CD4-positive, alpha-beta T cell (primary cell): ENCODE data around the gene ZMAT5. TPM values are rescaled to one million over a fixed set of nuclear protein-coding genes. Genes with fewer than 3 reads are reported as not detected.

Experiments used
- ATAC-seq: fragments of 200-7000 bp; cut with Tn5 transposase; one replicate; pipeline ENCODE4 v1.10.0; 2022; ENCODE audit warnings: mild to moderate bottlenecking; ENCODE audit not compliant: poor library complexity
- CTCF ChIA-PET: fragments of 350-600 bp; sonication (Branson Sonifier 250); formaldehyde crosslinking; loops from one replicate; lab custom pipeline; 2021; ENCODE audit warnings: antibody characterized with exemption, inconsistent platforms; lab: Charles Lee
- POLR2A ChIA-PET: fragments of 350-600 bp; sonication (Branson Sonifier 250); formaldehyde crosslinking; loops from one replicate; lab custom pipeline; 2021; ENCODE audit warnings: antibody characterized with exemption, inconsistent platforms; lab: Charles Lee
- DNase-seq, 14 experiments: peaks; one replicate each; pipeline ENCODE4 v3.0.0-alpha.2; 2013 to 2020; ENCODE audit warnings: mixed read lengths in 2 of 14
- H3K27ac ChIP-seq, 2 donors: one replicate each; pipeline versions ENCODE4 v1.5.1 to v1.7.0; 2013; ENCODE audit warnings: low read length in 2 of 2, low read depth in 1 of 2, mild to moderate bottlenecking in 1 of 2
- H3K27me3 ChIP-seq, 2 experiments: 1 replicate in 1 of 2; 2 replicates in 1 of 2; pipeline versions ENCODE4 v1.6.1 to v1.7.0; 2013; ENCODE audit warnings: low read length in 2 of 2, control low read depth in 1 of 2, mild to moderate bottlenecking in 1 of 2, moderate library complexity in 1 of 2; ENCODE audit not compliant: insufficient read depth in 2 of 2, control insufficient read depth in 1 of 2
- H3K36me3 ChIP-seq: one replicate; pipeline ENCODE4 v1.6.1; 2013; ENCODE audit warnings: low read length, control low read depth; ENCODE audit not compliant: insufficient read depth
- H3K4me1 ChIP-seq: one replicate; pipeline ENCODE4 v1.6.1; 2013; ENCODE audit warnings: low read length, control low read depth; ENCODE audit not compliant: insufficient read depth
- H3K4me3 ChIP-seq: one replicate; pipeline ENCODE4 v1.5.1; 2013; ENCODE audit warnings: mild to moderate bottlenecking, low read length, moderate library complexity
- H3K9me3 ChIP-seq, 2 experiments: 1 replicate in 1 of 2; 2 replicates in 1 of 2; pipeline versions ENCODE4 v1.6.1 to v1.7.0; 2013; ENCODE audit warnings: low read length in 2 of 2, mild to moderate bottlenecking in 2 of 2, control low read depth in 1 of 2, moderate library complexity in 1 of 2; ENCODE audit not compliant: control insufficient read depth in 1 of 2, insufficient read depth in 1 of 2
- H3K27ac Mint-ChIP-seq: one replicate; pipeline ENCODE4 v1.8.0; 2020; ENCODE audit warnings: mixed read lengths
- H3K27me3 Mint-ChIP-seq: one replicate; pipeline ENCODE4 v1.8.0; 2021; ENCODE audit warnings: mixed read lengths
- H3K36me3 Mint-ChIP-seq: one replicate; pipeline ENCODE4 v1.8.0; 2021; ENCODE audit warnings: low read depth, mixed read lengths
- H3K4me1 Mint-ChIP-seq: one replicate; pipeline ENCODE4 v1.8.0; 2021; ENCODE audit warnings: low read depth, mixed read lengths
- H3K4me3 Mint-ChIP-seq: one replicate; pipeline ENCODE4 v1.8.0; 2020; ENCODE audit warnings: mild to moderate bottlenecking, mixed read lengths
- H3K9me3 Mint-ChIP-seq: one replicate; pipeline ENCODE4 v1.8.0; 2020; ENCODE audit warnings: mixed read lengths
- CTCF ChIP-seq: fragments of 200-600 bp; IDR thresholded peaks from one replicate; pipeline ENCODE4 v1.8.0; 2022; ENCODE audit warnings: antibody characterized with exemption, mild to moderate bottlenecking
- intact Hi-C, 2 experiments: fragments of 100-400 bp; cut with DNase I in 1 of 2; cut with micrococcal nuclease in 1 of 2; formaldehyde crosslinking; loops; one replicate each; pipeline versions ENCODE4 v1.15.1 to v1.9.0; 2023 to 2025; cut with DNase I, micrococcal nuclease
- total RNA-seq, 174 experiments: library from RNA in 2 of 174; stranded (reverse) in 2 of 174; gene quantifications; one replicate each; pipeline ENCODE4 v1.2.3 and lab custom pipeline; 2021 to 2026

ZMAT5 gene
- total RNA-seq, 2 experiments from 2014 or later = 5.6 to 6.6 TPM

- Histone ChIP-seq H3K27me3 (no peaks in the 10 kb centered on the region), H3K4me3 (no peak overlapping the region), H3K9me3 (no peaks in the 10 kb centered on the region), H3K36me3 (peaks cover 35% of the 10 kb centered on the region), H3K27ac (no peak overlapping the region), H3K4me1 (no peaks in the 10 kb centered on the region)
- Mint-ChIP-seq H3K27me3 (no peaks in the 10 kb centered on the region), H3K9me3 (no peaks in the 10 kb centered on the region), H3K4me3 (no peak overlapping the region), H3K4me1 (no peaks in the 10 kb centered on the region), H3K27ac (no peak overlapping the region), H3K36me3 (peaks cover 52% of the 10 kb centered on the region)
- ATAC-seq (no peak), DNase-seq (no peak)
- POLR2A ChIA-PET = no interaction called here
- CTCF ChIA-PET = no interaction called here
- intact Hi-C loops = loop anchor here in 1 of 2 experiments (5.0 kb wide), 1 partner anchor 314 kb away; no protein-coding TSS in a partner anchor
- TF ChIP-seq CTCF = no peak
Observed at GRCh38 chr22:29693161-29693560, 73.6 kb downstream of the ZMAT5 start.

GRCh38 chr22:29692327-29692640, 74.5 kb downstream of the ZMAT5 start:
- intact Hi-C loops = loop anchor here in 1 of 2 experiments (5.0 kb wide), 1 partner anchor 315 kb away; no protein-coding TSS in a partner anchor
- POLR2A ChIA-PET = no interaction called here
- DNase-seq (no peak), ATAC-seq (no peak)
- Mint-ChIP-seq H3K27me3 (no peaks in the 10 kb centered on the region), H3K4me3 (no peak overlapping the region), H3K27ac (no peak overlapping the region), H3K4me1 (no peaks in the 10 kb centered on the region), H3K9me3 (no peaks in the 10 kb centered on the region), H3K36me3 (peaks cover 57% of the 10 kb centered on the region)
- H3K36me3 ChIP-seq = peaks cover 42% of the 10 kb centered on the region
- CTCF ChIA-PET = no interaction called here
- H3K9me3 ChIP-seq = no peaks in the 10 kb centered on the region
- H3K4me1 ChIP-seq = no peaks in the 10 kb centered on the region
- no peak overlapping the region for H3K4me3 ChIP-seq
- no peak for TF ChIP-seq CTCF
- no peak overlapping the region for H3K27ac ChIP-seq
- H3K27me3 ChIP-seq = no peaks in the 10 kb centered on the region

GRCh38 chr22:29691636-29692326, 75.0 kb downstream of the ZMAT5 start:
- POLR2A ChIA-PET = no interaction called here
- CTCF ChIA-PET = no interaction called here
- H3K4me1 ChIP-seq = no peaks in the 10 kb centered on the region
- no peak overlapping the region for H3K27ac ChIP-seq
- H3K4me3 Mint-ChIP-seq = no peak overlapping the region
- no peak for TF ChIP-seq CTCF
- H3K36me3 Mint-ChIP-seq = peaks cover 57% of the 10 kb centered on the region
- no peaks in the 10 kb centered on the region for H3K9me3 ChIP-seq
- H3K36me3 ChIP-seq = peaks cover 47% of the 10 kb centered on the region
- no peaks in the 10 kb centered on the region for H3K4me1 Mint-ChIP-seq
- intact Hi-C loops = loop anchor here in 1 of 2 experiments (5.0 kb wide), 1 partner anchor 316 kb away; no protein-coding TSS in a partner anchor
- no peaks in the 10 kb centered on the region for H3K27me3 Mint-ChIP-seq
- H3K9me3 Mint-ChIP-seq = no peaks in the 10 kb centered on the region
- no peaks in the 10 kb centered on the region for H3K27me3 ChIP-seq
- ATAC-seq (no peak), DNase-seq (no peak)
- H3K27ac Mint-ChIP-seq = no peak overlapping the region
- no peak overlapping the region for H3K4me3 ChIP-seq
